Central memory CD8-positive, alpha-beta T cell (primary cell): ENCODE data around the gene SLC25A34.
A peak's percentile ranks its signal among the peaks of the same experiment; 100 is the strongest.

Experiments used
- ATAC-seq: fragments of 150-1000 bp; cut with Tn5 transposase; replicated peaks from 2 replicates; pipeline ENCODE4 v1.10.0; 2022; ENCODE audit warnings: mild to moderate bottlenecking, moderate FRiP score, moderate number of reproducible peaks; ENCODE audit not compliant: poor library complexity, severe bottlenecking; ENCODE audit errors: extremely low read depth
- DNase-seq, 2 donors: peaks; one replicate each; pipeline ENCODE4 v3.0.0; 2021; ENCODE audit warnings: low spot score in 2 of 2
- H3K27ac Mint-ChIP-seq: one replicate; pipeline ENCODE4 v1.8.0; 2022; ENCODE audit warnings: low read depth, mild to moderate bottlenecking, moderate library complexity, mixed read lengths
- H3K27me3 Mint-ChIP-seq: one replicate; pipeline ENCODE4 v1.8.0; 2022; ENCODE audit warnings: mixed read lengths
- H3K36me3 Mint-ChIP-seq: one replicate; pipeline ENCODE4 v1.8.0; 2022; ENCODE audit warnings: mild to moderate bottlenecking, moderate library complexity, mixed read lengths; ENCODE audit not compliant: insufficient read depth
- H3K4me1 Mint-ChIP-seq: one replicate; pipeline ENCODE4 v1.8.0; 2022; ENCODE audit warnings: mixed read lengths
- H3K4me3 Mint-ChIP-seq: one replicate; pipeline ENCODE4 v1.8.0; 2022; ENCODE audit warnings: mild to moderate bottlenecking, moderate library complexity, mixed read lengths
- H3K9me3 Mint-ChIP-seq: one replicate; pipeline ENCODE4 v1.8.0; 2022; ENCODE audit warnings: mixed read lengths

Gene SLC25A34

GRCh38 chr1:15720861-15721260, 15.2 kb upstream of the SLC25A34 start:
- DNase-seq: no peak
- Mint-ChIP-seq H3K27ac (no peak overlapping the region), H3K36me3 (peaks cover 38% of the 10 kb centered on the region), H3K9me3 (no peaks in the 10 kb centered on the region), H3K27me3 (no peaks in the 10 kb centered on the region), H3K4me1 (no peaks in the 10 kb centered on the region), H3K4me3 (no peak overlapping the region)
- no peak for ATAC-seq

GRCh38 chr1:15722411-15722810, 13.6 kb upstream of the SLC25A34 start:
- peaks cover 32% of the 10 kb centered on the region for H3K36me3 Mint-ChIP-seq
- H3K4me3 Mint-ChIP-seq: no peak overlapping the region
- H3K4me1 Mint-ChIP-seq: no peaks in the 10 kb centered on the region
- H3K27me3 Mint-ChIP-seq: no peaks in the 10 kb centered on the region
- ATAC-seq (no peak), DNase-seq (no peak)
- H3K9me3 Mint-ChIP-seq: no peaks in the 10 kb centered on the region
- H3K27ac Mint-ChIP-seq: peak overlapping the region; percentile 32

DNA sequence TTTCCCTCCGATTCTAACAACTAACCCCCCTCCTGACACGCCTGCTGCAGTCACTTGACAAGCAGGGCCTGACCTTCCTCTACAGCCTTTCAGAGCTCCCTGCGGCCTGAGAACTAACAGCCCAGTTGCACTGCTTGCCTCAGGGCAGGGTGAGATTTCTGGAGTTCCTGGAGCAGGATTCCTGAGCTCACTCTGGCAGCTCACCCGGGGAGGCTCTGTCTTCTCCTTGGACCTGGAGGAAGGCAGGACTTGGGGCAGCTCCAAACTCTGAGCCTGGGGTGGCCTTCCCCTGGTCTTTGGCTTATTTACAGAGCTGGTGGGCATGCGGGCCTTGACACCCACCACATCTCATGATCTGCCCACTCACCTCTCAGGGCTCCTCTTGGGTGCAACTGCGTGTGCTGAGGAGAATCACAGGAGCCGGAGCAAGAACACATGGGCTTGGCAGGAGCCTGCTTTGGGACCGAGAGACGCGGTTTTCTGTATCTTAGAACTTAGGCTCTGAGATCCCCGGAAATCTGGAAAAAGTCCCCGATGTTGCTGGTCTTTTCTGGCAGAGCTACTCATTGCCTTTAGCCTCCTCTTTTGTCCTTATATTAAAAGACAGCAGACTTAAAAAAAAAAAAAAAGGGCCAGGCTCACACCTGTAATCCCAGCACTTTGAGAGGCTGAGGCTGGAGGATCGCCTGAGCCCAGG, 13.1 kb upstream of the SLC25A34 start:
- no peak overlapping the region for H3K4me3 Mint-ChIP-seq
- DNase-seq: no peak
- H3K27ac Mint-ChIP-seq: peak overlapping the region; percentile 32
- H3K27me3 Mint-ChIP-seq: no peaks in the 10 kb centered on the region
- no peak for ATAC-seq
- H3K36me3 Mint-ChIP-seq: peaks cover 35% of the 10 kb centered on the region
- no peaks in the 10 kb centered on the region for H3K9me3 Mint-ChIP-seq
- H3K4me1 Mint-ChIP-seq: no peaks in the 10 kb centered on the region

DNA sequence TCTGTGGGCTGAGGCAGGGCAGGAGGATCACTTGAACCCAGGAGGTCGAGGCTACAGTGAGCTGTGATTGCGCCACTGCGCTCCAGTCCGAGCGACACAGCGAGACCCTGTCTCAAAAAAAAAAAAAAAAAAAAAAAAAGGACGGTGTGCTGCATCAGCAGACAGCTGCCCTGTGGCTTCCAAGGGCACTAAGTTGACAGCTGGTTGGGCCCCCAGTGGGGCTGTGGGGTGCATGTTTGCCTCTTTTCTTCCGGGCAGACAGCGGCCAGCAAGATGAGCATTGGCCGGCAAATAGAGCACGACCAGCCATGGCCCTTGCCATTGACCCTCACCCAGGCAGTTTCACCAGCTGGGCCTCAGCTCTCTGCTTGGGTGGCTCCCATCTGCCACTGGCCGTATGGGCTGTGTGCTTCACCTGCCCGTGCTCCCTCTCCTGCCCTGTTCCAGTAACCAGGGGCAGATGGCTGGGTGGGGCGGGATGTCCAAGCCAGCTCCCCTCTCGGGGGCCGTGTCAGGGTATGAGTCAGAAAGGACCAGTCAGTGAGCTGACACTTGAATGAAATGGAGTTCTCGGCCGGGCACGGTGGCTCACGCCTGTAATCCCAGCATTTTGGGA, 12.3 kb upstream of the SLC25A34 start:
- Mint-ChIP-seq H3K4me3 (no peak overlapping the region), H3K27me3 (no peaks in the 10 kb centered on the region), H3K4me1 (no peaks in the 10 kb centered on the region), H3K27ac (no peak overlapping the region), H3K36me3 (peaks cover 38% of the 10 kb centered on the region), H3K9me3 (no peaks in the 10 kb centered on the region)
- DNase-seq (no peak), ATAC-seq (no peak)

DNA sequence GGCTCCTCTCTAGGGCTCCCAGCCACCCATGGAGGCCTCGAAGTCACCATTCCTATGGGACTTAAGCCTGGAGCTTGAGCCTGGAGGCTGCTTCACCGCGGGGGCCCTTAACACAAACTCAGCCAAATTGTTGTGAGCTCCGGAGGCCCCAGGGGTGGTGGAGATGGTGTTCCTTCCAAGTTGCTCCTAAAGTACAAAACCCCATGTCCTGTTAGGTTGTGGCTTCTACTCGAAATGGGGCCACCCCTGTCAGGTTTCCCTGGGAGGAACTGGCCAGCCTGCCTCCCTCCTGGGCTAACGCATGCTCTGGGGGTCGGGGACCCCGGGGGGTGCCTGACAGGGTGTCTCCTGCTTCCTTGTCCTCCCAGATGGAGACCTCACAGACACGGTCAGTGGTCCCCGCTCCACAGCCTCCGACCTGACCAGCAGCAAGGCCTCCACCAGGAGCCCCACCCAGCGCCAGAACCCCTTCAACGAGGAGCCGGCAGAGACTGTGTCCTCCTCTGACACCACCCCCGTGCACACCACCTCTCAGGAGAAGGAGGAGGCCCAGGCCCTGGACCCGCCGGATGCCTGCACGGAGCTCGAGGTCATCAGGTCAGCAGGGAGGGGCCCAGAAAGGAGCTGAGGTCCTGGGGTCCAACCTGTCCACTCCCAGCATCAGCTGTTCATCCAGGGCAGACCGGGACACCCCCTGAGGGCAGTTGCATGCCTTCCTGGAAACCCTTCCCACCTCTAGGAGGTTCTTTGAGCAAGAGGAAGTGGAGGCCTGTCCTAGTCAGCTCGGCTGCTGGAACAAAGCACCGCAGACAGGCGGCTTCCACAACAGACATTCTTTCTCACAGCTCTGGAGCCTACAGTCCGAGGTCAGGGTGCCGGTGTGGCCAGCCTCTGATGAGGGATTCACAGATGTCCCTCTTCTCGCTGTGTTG, 10.8 kb upstream of the SLC25A34 start:
- no peaks in the 10 kb centered on the region for H3K4me1 Mint-ChIP-seq

GRCh38 chr1:15726508-15726907, 9.6 kb upstream of the SLC25A34 start:
- H3K27ac Mint-ChIP-seq: no peak overlapping the region
- H3K4me1 Mint-ChIP-seq: no peaks in the 10 kb centered on the region
- H3K4me3 Mint-ChIP-seq: no peak overlapping the region
- ATAC-seq (no peak), DNase-seq (no peak)
- no peaks in the 10 kb centered on the region for H3K27me3 Mint-ChIP-seq
- H3K9me3 Mint-ChIP-seq: no peaks in the 10 kb centered on the region
- peaks cover 37% of the 10 kb centered on the region for H3K36me3 Mint-ChIP-seq

More for the DNA sequence above, 10.8 kb upstream of the SLC25A34 start:
- ATAC-seq: no peak
- peak overlapping the region; percentile 20 for H3K4me3 Mint-ChIP-seq
- no peaks in the 10 kb centered on the region for H3K9me3 Mint-ChIP-seq
- no peaks in the 10 kb centered on the region for H3K27me3 Mint-ChIP-seq
- H3K27ac Mint-ChIP-seq: no peak overlapping the region
- DNase-seq: no peak
- peaks cover 34% of the 10 kb centered on the region for H3K36me3 Mint-ChIP-seq

DNA sequence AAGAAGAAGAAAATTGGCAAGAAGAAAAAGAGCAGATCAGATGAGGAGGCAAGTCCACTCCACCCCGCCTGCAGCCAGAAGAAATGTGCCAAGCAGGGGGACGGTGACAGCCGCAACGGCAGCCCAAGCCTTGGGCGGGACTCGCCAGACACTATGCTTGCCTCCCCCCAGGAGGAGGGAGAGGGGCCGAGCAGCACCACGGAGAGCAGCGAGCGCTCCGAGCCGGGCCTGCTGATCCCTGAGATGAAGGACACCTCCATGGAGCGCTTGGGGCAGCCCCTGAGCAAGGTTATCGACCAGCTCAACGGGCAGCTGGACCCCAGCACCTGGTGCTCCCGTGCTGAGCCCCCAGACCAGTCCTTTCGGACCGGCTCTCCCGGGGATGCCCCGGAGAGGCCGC, 9.0 kb upstream of the SLC25A34 start:
- DNase-seq: no peak
- no peaks in the 10 kb centered on the region for H3K9me3 Mint-ChIP-seq
- no peak overlapping the region for H3K27ac Mint-ChIP-seq
- no peaks in the 10 kb centered on the region for H3K27me3 Mint-ChIP-seq
- H3K4me1 Mint-ChIP-seq: no peaks in the 10 kb centered on the region
- peaks cover 34% of the 10 kb centered on the region for H3K36me3 Mint-ChIP-seq
- no peak for ATAC-seq
- H3K4me3 Mint-ChIP-seq: no peak overlapping the region

DNA sequence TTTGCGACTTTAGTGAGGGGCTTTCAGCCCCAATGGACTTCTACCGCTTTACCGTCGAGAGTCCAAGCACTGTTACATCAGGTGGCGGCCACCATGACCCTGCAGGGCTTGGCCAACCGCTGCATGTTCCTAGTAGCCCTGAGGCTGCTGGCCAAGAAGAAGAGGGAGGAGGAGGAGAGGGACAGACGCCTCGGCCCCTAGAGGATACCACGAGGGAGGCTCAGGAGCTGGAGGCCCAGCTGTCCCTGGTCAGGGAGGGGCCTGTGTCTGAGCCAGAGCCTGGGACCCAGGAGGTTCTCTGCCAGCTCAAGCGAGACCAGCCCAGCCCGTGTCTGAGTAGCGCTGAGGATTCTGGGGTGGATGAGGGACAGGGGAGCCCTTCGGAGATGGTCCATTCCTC, 8.6 kb upstream of the SLC25A34 start:
- no peak for DNase-seq
- Mint-ChIP-seq H3K9me3 (no peaks in the 10 kb centered on the region), H3K4me1 (no peaks in the 10 kb centered on the region), H3K36me3 (peaks cover 35% of the 10 kb centered on the region), H3K4me3 (no peak overlapping the region), H3K27ac (no peak overlapping the region), H3K27me3 (no peaks in the 10 kb centered on the region)
- ATAC-seq: no peak

- Mint-ChIP-seq H3K27me3 (no peaks in the 10 kb centered on the region), H3K9me3 (no peaks in the 10 kb centered on the region), H3K4me1 (no peaks in the 10 kb centered on the region), H3K27ac (no peak overlapping the region), H3K4me3 (no peak overlapping the region), H3K36me3 (peaks cover 35% of the 10 kb centered on the region)
- DNase-seq (no peak), ATAC-seq (no peak)
Observed at GRCh38 chr1:15727866-15728534, 8.1 kb upstream of the SLC25A34 start.

GRCh38 chr1:15728937-15729657, 7.0 kb upstream of the SLC25A34 start:
- no peak for ATAC-seq
- Mint-ChIP-seq H3K27me3 (no peaks in the 10 kb centered on the region), H3K36me3 (peaks cover 33% of the 10 kb centered on the region), H3K27ac (no peak overlapping the region), H3K4me3 (no peak overlapping the region), H3K9me3 (no peaks in the 10 kb centered on the region), H3K4me1 (no peaks in the 10 kb centered on the region)
- no peak for DNase-seq

GRCh38 chr1:15730423-15730822, 5.6 kb upstream of the SLC25A34 start:
- Mint-ChIP-seq H3K9me3 (no peaks in the 10 kb centered on the region), H3K4me3 (no peak overlapping the region), H3K27me3 (no peaks in the 10 kb centered on the region), H3K4me1 (no peaks in the 10 kb centered on the region), H3K27ac (no peak overlapping the region), H3K36me3 (peaks cover 30% of the 10 kb centered on the region)
- ATAC-seq (no peak), DNase-seq (no peak)

DNA sequence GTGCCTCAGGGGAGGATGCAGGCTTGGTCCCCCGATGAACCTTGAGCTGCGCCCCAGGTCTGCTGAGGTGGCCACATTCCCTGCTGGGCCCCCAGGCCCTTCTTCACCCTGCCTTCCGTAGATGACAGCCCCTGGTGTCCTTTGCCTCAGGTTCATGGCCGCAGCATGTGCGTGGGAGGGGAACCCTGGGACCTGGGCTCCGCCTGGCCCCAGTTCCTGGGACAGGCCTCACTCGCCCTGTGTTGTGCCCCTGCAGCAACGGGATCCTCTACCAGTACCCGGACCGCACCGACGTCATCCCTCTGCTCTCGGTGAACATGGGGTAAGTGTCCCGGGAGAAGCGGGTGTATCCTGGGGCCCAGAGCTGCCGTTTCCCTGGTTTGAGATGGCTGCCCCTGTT, 5.1 kb upstream of the SLC25A34 start:
- Mint-ChIP-seq H3K27me3 (no peaks in the 10 kb centered on the region), H3K4me3 (no peak overlapping the region), H3K36me3 (peaks cover 28% of the 10 kb centered on the region), H3K4me1 (no peaks in the 10 kb centered on the region), H3K27ac (no peak overlapping the region), H3K9me3 (no peaks in the 10 kb centered on the region)
- ATAC-seq: no peak
- no peak for DNase-seq
